Measurements from ENCODE around the gene GRIK4. TPM values are rescaled to one million over a fixed set of nuclear protein-coding genes. Genes with fewer than 3 reads are reported as not detected.

GRIK4 gene
- total RNA-seq, 1 experiment from 2014 or later: not detected

DNA sequence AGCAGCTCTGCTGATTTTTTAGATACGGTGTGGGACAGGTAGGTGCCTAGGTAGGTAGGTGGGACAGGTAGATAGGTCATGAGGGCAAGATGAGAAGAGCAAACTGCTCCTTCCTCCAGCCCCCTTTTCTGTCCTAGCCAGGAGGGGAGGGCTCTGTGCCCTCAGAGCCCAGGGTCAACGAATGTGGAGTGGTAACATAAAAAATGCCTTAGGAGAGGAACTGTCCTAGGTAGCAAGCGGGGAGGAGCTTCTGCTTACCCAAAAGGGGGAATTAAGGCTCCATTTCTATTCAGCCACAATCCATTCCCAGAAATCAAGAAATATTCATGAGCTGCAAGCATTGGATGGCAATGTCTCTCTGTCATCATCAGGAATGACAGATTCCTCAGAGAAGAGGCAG lies 234.8 kb downstream of the GRIK4 start:
- TF ChIP-seq, protein P1, sequence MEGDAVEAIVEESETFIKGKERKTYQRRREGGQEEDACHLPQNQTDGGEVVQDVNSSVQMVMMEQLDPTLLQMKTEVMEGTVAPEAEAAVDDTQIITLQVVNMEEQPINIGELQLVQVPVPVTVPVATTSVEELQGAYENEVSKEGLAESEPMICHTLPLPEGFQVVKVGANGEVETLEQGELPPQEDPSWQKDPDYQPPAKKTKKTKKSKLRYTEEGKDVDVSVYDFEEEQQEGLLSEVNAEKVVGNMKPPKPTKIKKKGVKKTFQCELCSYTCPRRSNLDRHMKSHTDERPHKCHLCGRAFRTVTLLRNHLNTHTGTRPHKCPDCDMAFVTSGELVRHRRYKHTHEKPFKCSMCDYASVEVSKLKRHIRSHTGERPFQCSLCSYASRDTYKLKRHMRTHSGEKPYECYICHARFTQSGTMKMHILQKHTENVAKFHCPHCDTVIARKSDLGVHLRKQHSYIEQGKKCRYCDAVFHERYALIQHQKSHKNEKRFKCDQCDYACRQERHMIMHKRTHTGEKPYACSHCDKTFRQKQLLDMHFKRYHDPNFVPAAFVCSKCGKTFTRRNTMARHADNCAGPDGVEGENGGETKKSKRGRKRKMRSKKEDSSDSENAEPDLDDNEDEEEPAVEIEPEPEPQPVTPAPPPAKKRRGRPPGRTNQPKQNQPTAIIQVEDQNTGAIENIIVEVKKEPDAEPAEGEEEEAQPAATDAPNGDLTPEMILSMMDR (conservative IDR thresholded peaks at IDR 0.05): no peak
- TF ChIP-seq EZH2 (IDR thresholded peaks at IDR 0.05; ENCODE audit: low read depth): no peak
- DNase-seq: no peak
- H3K27ac ChIP-seq: no peak overlapping the region
- POLR2A ChIA-PET (ENCODE audit: unreplicated experiment): no interaction called here
- H3K4me3 ChIP-seq: no peak overlapping the region
- no peaks in the 10 kb centered on the region for H3K9me2 ChIP-seq (ENCODE audit: insufficient read depth)
- no peak overlapping the region for H3K4me2 ChIP-seq
- H4K20me1 ChIP-seq (ENCODE audit: insufficient read depth): no peaks in the 10 kb centered on the region
- no peaks in the 10 kb centered on the region for H3K36me3 ChIP-seq (ENCODE audit: low read depth)
- CTCF ChIA-PET: no interaction called here
- no peaks in the 10 kb centered on the region for H3K4me1 ChIP-seq (replicated peaks; ENCODE audit: insufficient read depth)
- BruUV-seq (replicated peaks): no TSS peak
- H2AFZ ChIP-seq: no peak overlapping the region
- intact Hi-C loops (cut with micrococcal nuclease; ENCODE audit: unreplicated experiment): no loop called here
- H3K27me3 ChIP-seq (ENCODE audit: insufficient read depth, low read depth): peaks cover 98% of the 10 kb centered on the region
- H3K9me3 ChIP-seq (ENCODE audit: insufficient read depth, low read depth): no peaks in the 10 kb centered on the region
- H3K79me2 ChIP-seq (ENCODE audit: low read depth): no peaks in the 10 kb centered on the region
- H3F3A ChIP-seq (ENCODE audit: insufficient read depth, low read depth): no peaks in the 10 kb centered on the region

DNA sequence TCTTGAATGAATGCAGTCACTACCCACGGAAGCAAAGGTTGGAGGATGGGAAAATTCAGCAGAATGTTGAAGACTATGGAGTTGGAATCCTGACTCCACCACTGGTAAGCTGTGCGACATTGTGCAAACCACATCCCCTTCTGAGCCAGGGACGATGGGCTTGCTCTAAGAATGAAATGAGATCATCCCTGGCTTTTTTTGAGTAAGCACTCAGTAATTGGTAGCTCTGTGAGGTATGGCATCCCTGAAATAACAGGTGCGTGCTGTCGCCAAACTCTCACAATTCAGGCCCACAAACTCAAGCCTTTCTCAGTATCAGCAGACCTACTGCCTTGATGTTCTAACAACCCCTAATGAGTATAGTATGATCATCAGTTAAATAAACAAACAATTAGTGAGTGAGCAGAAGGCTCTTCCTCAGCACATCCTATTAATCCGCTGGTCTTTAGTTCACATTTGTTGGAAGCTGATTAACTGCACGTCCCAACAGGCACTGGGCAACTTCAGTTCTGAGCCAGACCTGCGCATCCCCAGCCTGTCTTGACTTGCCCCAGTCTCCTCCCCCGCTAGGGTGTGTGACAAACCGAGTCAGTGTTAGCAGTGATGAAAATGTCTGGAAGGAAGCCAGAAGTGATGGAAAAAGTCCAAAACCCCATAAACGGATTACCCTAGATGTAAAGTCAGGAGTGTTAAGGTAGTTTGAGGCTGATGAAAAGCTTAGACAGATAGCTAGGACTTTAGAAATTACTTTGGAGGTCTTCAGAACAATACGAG lies 235.5 kb downstream of the GRIK4 start:
- no peak for TF ChIP-seq EZH2 (IDR thresholded peaks at IDR 0.05; ENCODE audit: low read depth)
- TF ChIP-seq, protein P1 (conservative IDR thresholded peaks at IDR 0.05): no peak

DNA sequence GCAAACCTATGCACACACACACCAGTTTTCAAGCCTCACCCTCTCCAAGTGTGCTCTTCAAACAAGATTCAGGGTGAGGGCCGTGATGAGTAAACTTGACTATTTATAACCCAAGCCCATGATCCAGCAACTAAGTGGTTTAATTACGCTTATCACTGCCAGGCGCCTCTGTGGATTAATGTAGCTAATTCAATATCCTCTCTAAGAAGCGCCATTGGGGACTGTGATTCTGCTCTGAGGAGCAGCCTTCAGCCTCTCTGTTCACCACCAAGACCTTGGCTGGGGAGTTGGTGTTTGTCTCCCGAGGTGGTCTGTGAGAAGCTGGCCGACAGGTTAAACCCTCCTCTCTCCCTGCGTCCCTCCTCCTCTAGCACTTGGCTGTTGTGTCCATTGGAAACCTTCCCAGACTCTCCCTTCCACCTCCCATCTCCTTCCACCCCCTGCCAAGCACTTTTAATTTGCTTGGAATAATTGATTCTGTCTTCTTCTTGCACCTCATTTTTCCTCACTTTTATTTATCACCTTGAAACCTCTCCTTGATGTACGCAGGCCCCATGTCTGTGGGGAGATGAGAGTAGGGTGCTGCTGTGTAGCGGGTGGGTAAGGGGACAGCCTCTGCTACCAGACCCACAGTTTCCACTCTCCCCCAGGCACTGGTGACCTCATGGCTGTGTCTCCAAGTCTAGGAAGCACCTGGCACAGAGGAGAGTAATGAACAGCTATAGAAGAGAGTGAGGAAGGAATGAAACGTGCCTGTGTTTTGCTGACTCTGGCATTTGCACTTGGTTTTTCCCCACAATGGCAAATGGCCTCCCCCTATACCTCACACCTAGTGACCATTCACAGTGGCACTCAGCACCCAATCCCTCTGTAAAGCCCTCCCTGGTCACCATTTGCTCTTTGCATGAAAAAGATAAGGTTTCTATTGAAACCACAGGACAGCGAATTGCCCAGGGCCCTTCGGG lies 236.6 kb downstream of the GRIK4 start:
- peaks cover 100% of the 10 kb centered on the region for H3K27me3 ChIP-seq (ENCODE audit: insufficient read depth, low read depth)
- no peaks in the 10 kb centered on the region for H3K9me3 ChIP-seq (ENCODE audit: insufficient read depth, low read depth)
- H3F3A ChIP-seq (ENCODE audit: insufficient read depth, low read depth): no peaks in the 10 kb centered on the region
- no peaks in the 10 kb centered on the region for H3K9me2 ChIP-seq (ENCODE audit: insufficient read depth)
- H2AFZ ChIP-seq: no peak overlapping the region
- H3K36me3 ChIP-seq (ENCODE audit: low read depth): no peaks in the 10 kb centered on the region
- intact Hi-C loops (cut with micrococcal nuclease; ENCODE audit: unreplicated experiment): no loop called here
- no peak overlapping the region for H3K27ac ChIP-seq
- ChIA-PET CTCF (no interaction called here), POLR2A (ENCODE audit: unreplicated experiment) (no interaction called here)
- no peak overlapping the region for H3K4me2 ChIP-seq
- H3K4me3 ChIP-seq: no peak overlapping the region
- TF ChIP-seq, protein P1 (conservative IDR thresholded peaks at IDR 0.05): no peak
- TF ChIP-seq EZH2 (IDR thresholded peaks at IDR 0.05; ENCODE audit: low read depth): no peak
- no TSS peak for BruUV-seq (replicated peaks)
- H3K79me2 ChIP-seq (ENCODE audit: low read depth): no peaks in the 10 kb centered on the region
- H4K20me1 ChIP-seq (ENCODE audit: insufficient read depth): no peaks in the 10 kb centered on the region
- H3K4me1 ChIP-seq (replicated peaks; ENCODE audit: insufficient read depth): no peaks in the 10 kb centered on the region
- no peak for DNase-seq

More for the DNA sequence above, 235.5 kb downstream of the GRIK4 start:
- intact Hi-C loops (cut with micrococcal nuclease; ENCODE audit: unreplicated experiment): no loop called here
- no peak overlapping the region for H3K4me2 ChIP-seq
- no peaks in the 10 kb centered on the region for H3F3A ChIP-seq (ENCODE audit: insufficient read depth, low read depth)
- H3K27ac ChIP-seq: no peak overlapping the region
- H3K36me3 ChIP-seq (ENCODE audit: low read depth): no peaks in the 10 kb centered on the region
- CTCF ChIA-PET: no interaction called here
- no peaks in the 10 kb centered on the region for H3K9me3 ChIP-seq (ENCODE audit: insufficient read depth, low read depth)
- no peak overlapping the region for H2AFZ ChIP-seq
- H3K79me2 ChIP-seq (ENCODE audit: low read depth): no peaks in the 10 kb centered on the region
- no peak overlapping the region for H3K4me3 ChIP-seq
- H4K20me1 ChIP-seq (ENCODE audit: insufficient read depth): no peaks in the 10 kb centered on the region
- H3K4me1 ChIP-seq (replicated peaks; ENCODE audit: insufficient read depth): no peaks in the 10 kb centered on the region
- no peaks in the 10 kb centered on the region for H3K9me2 ChIP-seq (ENCODE audit: insufficient read depth)
- peaks cover 98% of the 10 kb centered on the region for H3K27me3 ChIP-seq (ENCODE audit: insufficient read depth, low read depth)
- no peak for DNase-seq
- no TSS peak for BruUV-seq (replicated peaks)
- POLR2A ChIA-PET (ENCODE audit: unreplicated experiment): no interaction called here
